IgD-negative memory B cell (primary cell): ENCODE results near the gene APOC3. TPM values are rescaled to one million over a fixed set of nuclear protein-coding genes. Genes with fewer than 3 reads are reported as not detected.

Experiments used
- H3K27ac Mint-ChIP-seq, 3 donors: one replicate each; pipeline ENCODE4 v1.8.0; 2020 to 2022; ENCODE audit warnings: mild to moderate bottlenecking in 3 of 3, mixed read lengths in 3 of 3, moderate library complexity in 1 of 3
- H3K27me3 Mint-ChIP-seq: one replicate; pipeline ENCODE4 v1.8.0; 2021; ENCODE audit warnings: mixed read lengths
- H3K36me3 Mint-ChIP-seq: one replicate; pipeline ENCODE4 v1.8.0; 2020; ENCODE audit warnings: mild to moderate bottlenecking, mixed read lengths
- H3K4me1 Mint-ChIP-seq, 3 donors: one replicate each; pipeline ENCODE4 v1.8.0; 2020 to 2022; ENCODE audit warnings: mixed read lengths in 3 of 3, mild to moderate bottlenecking in 1 of 3
- H3K4me3 Mint-ChIP-seq, 4 donors: one replicate each; pipeline ENCODE4 v1.8.0; 2020 to 2022; ENCODE audit warnings: mild to moderate bottlenecking in 4 of 4, mixed read lengths in 4 of 4, moderate library complexity in 3 of 4
- H3K9me3 Mint-ChIP-seq, 3 donors: one replicate each; pipeline ENCODE4 v1.8.0; 2020 to 2021; ENCODE audit warnings: mixed read lengths in 3 of 3, mild to moderate bottlenecking in 1 of 3
- polyA plus RNA-seq: library from polyadenylated mRNA; unstranded; fragments of 300-500 nt; fragmentation: Illumina TruSeq; gene quantifications from one replicate; pipeline ENCODE4 v1.2.3, GENCODE V29; 2021

Gene APOC3
- polyA plus RNA-seq, 1 donor from 2014 or later, result not detected

- Mint-ChIP-seq H3K27me3 (no peaks in the 10 kb centered on the region), H3K4me3 (no peak overlapping the region), H3K36me3 (peaks cover 2% of the 10 kb centered on the region), H3K27ac (no peak overlapping the region), H3K4me1 (no peaks in the 10 kb centered on the region), H3K9me3 (no peaks in the 10 kb centered on the region)
Observed at GRCh38 chr11:116842117-116842516, 12.4 kb downstream of the APOC3 start.

- Mint-ChIP-seq H3K9me3 (no peaks in the 10 kb centered on the region), H3K27ac (peak overlapping the region in 1 of 3 donors; percentile 68), H3K4me1 (no peaks in the 10 kb centered on the region), H3K4me3 (no peak overlapping the region), H3K27me3 (no peaks in the 10 kb centered on the region), H3K36me3 (peaks cover 2% of the 10 kb centered on the region)
Observed at GRCh38 chr11:116842909-116843308, 13.2 kb downstream of the APOC3 start.

- Mint-ChIP-seq H3K4me3 (no peak overlapping the region), H3K4me1 (no peaks in the 10 kb centered on the region), H3K36me3 (peaks cover 2% of the 10 kb centered on the region), H3K9me3 (no peaks in the 10 kb centered on the region), H3K27me3 (no peaks in the 10 kb centered on the region), H3K27ac (peak overlapping the region in 1 of 3 donors; percentile 68)
Observed at GRCh38 chr11:116843661-116844060, 14.0 kb downstream of the APOC3 start.

- Mint-ChIP-seq H3K36me3 (peaks cover 2% of the 10 kb centered on the region), H3K27ac (no peak overlapping the region), H3K4me3 (no peak overlapping the region)
Observed at GRCh38 chr11:116844722-116845121, 15.0 kb downstream of the APOC3 start.

GRCh38 chr11:116847612-116848011 lies 17.9 kb downstream of the APOC3 start:
- Mint-ChIP-seq H3K4me3 (no peak overlapping the region), H3K27ac (no peak overlapping the region), H3K4me1 (peaks cover 14 to 22% (median 16%) of the 10 kb centered on the region in 3 donors), H3K36me3 (peaks cover 5% of the 10 kb centered on the region), H3K9me3 (no peaks in the 10 kb centered on the region), H3K27me3 (no peaks in the 10 kb centered on the region)

More at GRCh38 chr11:116844722-116845121, 15.0 kb downstream of the APOC3 start:
- no peaks in the 10 kb centered on the region for H3K9me3 Mint-ChIP-seq
- H3K27me3 Mint-ChIP-seq, result no peaks in the 10 kb centered on the region
- peaks cover 0 to 2% (median 0%) of the 10 kb centered on the region in 3 donors for H3K4me1 Mint-ChIP-seq

GRCh38 chr11:116849060-116849459 lies 19.4 kb downstream of the APOC3 start:
- H3K27ac Mint-ChIP-seq, result no peak overlapping the region
- H3K4me3 Mint-ChIP-seq, result no peak overlapping the region
- peaks cover 27 to 36% (median 28%) of the 10 kb centered on the region in 3 donors for H3K4me1 Mint-ChIP-seq
- peaks cover 4% of the 10 kb centered on the region for H3K36me3 Mint-ChIP-seq
- H3K27me3 Mint-ChIP-seq, result no peaks in the 10 kb centered on the region
- H3K9me3 Mint-ChIP-seq, result no peaks in the 10 kb centered on the region

GRCh38 chr11:116849486-116849885 lies 19.8 kb downstream of the APOC3 start:
- Mint-ChIP-seq H3K4me1 (peaks cover 27 to 39% (median 31%) of the 10 kb centered on the region in 3 donors), H3K4me3 (no peak overlapping the region), H3K27me3 (no peaks in the 10 kb centered on the region), H3K9me3 (no peaks in the 10 kb centered on the region), H3K27ac (no peak overlapping the region), H3K36me3 (peaks cover 4% of the 10 kb centered on the region)

GRCh38 chr11:116851626-116852025 lies 21.9 kb downstream of the APOC3 start:
- H3K36me3 Mint-ChIP-seq, result peaks cover 10% of the 10 kb centered on the region
- H3K9me3 Mint-ChIP-seq, result no peaks in the 10 kb centered on the region
- H3K27ac Mint-ChIP-seq, result no peak overlapping the region

GRCh38 chr11:116852261-116853031 lies 22.7 kb downstream of the APOC3 start:
- Mint-ChIP-seq H3K27me3 (no peaks in the 10 kb centered on the region), H3K4me3 (peak overlapping the region in 2 of 4 donors; percentile 73 to 76), H3K9me3 (no peaks in the 10 kb centered on the region), H3K36me3 (peaks cover 16% of the 10 kb centered on the region), H3K4me1 (peaks cover 32 to 45% (median 36%) of the 10 kb centered on the region in 3 donors), H3K27ac (peak overlapping the region in 2 of 3 donors; percentile 46 to 61)

More at GRCh38 chr11:116851626-116852025, 21.9 kb downstream of the APOC3 start:
- H3K27me3 Mint-ChIP-seq, result no peaks in the 10 kb centered on the region
- H3K4me1 Mint-ChIP-seq, result peaks cover 32 to 45% (median 36%) of the 10 kb centered on the region in 3 donors
- peak overlapping the region in 1 of 4 donors; percentile 77 for H3K4me3 Mint-ChIP-seq

GRCh38 chr11:116853461-116854073 lies 23.9 kb downstream of the APOC3 start:
- Mint-ChIP-seq H3K9me3 (no peaks in the 10 kb centered on the region), H3K4me3 (peak overlapping the region in 3 of 4 donors; percentile 4 to 73 (median 6)), H3K36me3 (peaks cover 16% of the 10 kb centered on the region), H3K4me1 (peaks cover 32 to 45% (median 36%) of the 10 kb centered on the region in 3 donors), H3K27me3 (no peaks in the 10 kb centered on the region), H3K27ac (peak overlapping the region in 2 of 3 donors; percentile 6 to 39)

- Mint-ChIP-seq H3K9me3 (no peaks in the 10 kb centered on the region), H3K36me3 (peaks cover 16% of the 10 kb centered on the region), H3K4me1 (peaks cover 32 to 39% (median 36%) of the 10 kb centered on the region in 3 donors), H3K4me3 (peak overlapping the region in 1 of 4 donors; percentile 50), H3K27ac (no peak overlapping the region), H3K27me3 (no peaks in the 10 kb centered on the region)
Observed at GRCh38 chr11:116855413-116855812, 25.7 kb downstream of the APOC3 start.

- Mint-ChIP-seq H3K9me3 (no peaks in the 10 kb centered on the region), H3K4me3 (no peak overlapping the region), H3K27ac (peak overlapping the region in 1 of 3 donors; percentile 86), H3K36me3 (peaks cover 14% of the 10 kb centered on the region), H3K4me1 (peaks cover 28 to 34% (median 33%) of the 10 kb centered on the region in 3 donors), H3K27me3 (no peaks in the 10 kb centered on the region)
Observed at GRCh38 chr11:116856423-116856822, 26.7 kb downstream of the APOC3 start.

- Mint-ChIP-seq H3K27me3 (no peaks in the 10 kb centered on the region), H3K27ac (no peak overlapping the region), H3K36me3 (peaks cover 14% of the 10 kb centered on the region), H3K9me3 (no peaks in the 10 kb centered on the region), H3K4me3 (no peak overlapping the region), H3K4me1 (peaks cover 19 to 25% (median 25%) of the 10 kb centered on the region in 3 donors)
Observed at GRCh38 chr11:116857316-116857715, 27.6 kb downstream of the APOC3 start.

- no peaks in the 10 kb centered on the region for H3K9me3 Mint-ChIP-seq
- H3K4me3 Mint-ChIP-seq, result no peak overlapping the region
- H3K27me3 Mint-ChIP-seq, result no peaks in the 10 kb centered on the region
- H3K36me3 Mint-ChIP-seq, result peaks cover 14% of the 10 kb centered on the region
- H3K27ac Mint-ChIP-seq, result peak overlapping the region in 1 of 3 donors; percentile 41
- peaks cover 13 to 19% (median 18%) of the 10 kb centered on the region in 3 donors for H3K4me1 Mint-ChIP-seq
Observed at GRCh38 chr11:116857936-116858335, 28.2 kb downstream of the APOC3 start.

GRCh38 chr11:116859175-116859574 lies 29.5 kb downstream of the APOC3 start:
- Mint-ChIP-seq H3K27me3 (no peaks in the 10 kb centered on the region), H3K4me1 (peaks cover 5 to 9% (median 7%) of the 10 kb centered on the region in 3 donors), H3K4me3 (no peak overlapping the region), H3K36me3 (peaks cover 14% of the 10 kb centered on the region), H3K9me3 (no peaks in the 10 kb centered on the region), H3K27ac (peak overlapping the region in 1 of 3 donors; percentile 23)
